Endodermal cell (in vitro differentiated cells): ENCODE data around the gene ZC3H7A. TPM values are rescaled to one million over a fixed set of nuclear protein-coding genes. Genes with fewer than 3 reads are reported as not detected.

ENCODE experiments used
- DNase-seq: peaks from one replicate; pipeline ENCODE4 v3.0.0-alpha.2; 2017
- H3K27ac ChIP-seq: 2 replicates; pipeline ENCODE4 v1.5.1; 2013; ENCODE audit warnings: mild to moderate bottlenecking, low read depth, low read length, moderate library complexity
- H3K27me3 ChIP-seq: 2 replicates; pipeline ENCODE4 v1.6.1; 2013; ENCODE audit warnings: mild to moderate bottlenecking, low read length, moderate library complexity; ENCODE audit not compliant: insufficient read depth, control insufficient read depth, poor library complexity, severe bottlenecking
- H3K36me3 ChIP-seq: 2 replicates; pipeline ENCODE4 v1.7.0; 2013; ENCODE audit warnings: mild to moderate bottlenecking, low read length, moderate library complexity; ENCODE audit not compliant: control insufficient read depth, insufficient read depth
- H3K4me1 ChIP-seq: one replicate; pipeline ENCODE4 v1.7.0; 2013; ENCODE audit warnings: low read length; ENCODE audit not compliant: control insufficient read depth, insufficient read depth
- H3K4me3 ChIP-seq: 2 replicates; pipeline ENCODE4 v1.5.1; 2013; ENCODE audit warnings: mild to moderate bottlenecking, low read length, moderate library complexity
- H3K9ac ChIP-seq: 2 replicates; pipeline ENCODE4 v1.6.1; 2013; ENCODE audit warnings: mild to moderate bottlenecking, low read length, moderate library complexity; ENCODE audit not compliant: poor library complexity, severe bottlenecking; ENCODE audit errors: extremely low read depth
- H3K9me3 ChIP-seq: 2 replicates; pipeline ENCODE4 v1.6.1; 2013; ENCODE audit warnings: mild to moderate bottlenecking, low read length, moderate library complexity; ENCODE audit not compliant: control insufficient read depth
- H3K27ac Mint-ChIP-seq: 2 replicates; pipeline ENCODE4 v1.8.0; 2020; ENCODE audit warnings: mixed read lengths
- H3K27me3 Mint-ChIP-seq: 2 replicates; pipeline ENCODE4 v1.8.0; 2021; ENCODE audit warnings: mild to moderate bottlenecking, mixed read lengths; ENCODE audit not compliant: insufficient read depth
- H3K36me3 Mint-ChIP-seq: 2 replicates; pipeline ENCODE4 v1.8.0; 2020; ENCODE audit warnings: low read depth, mixed read lengths
- H3K4me1 Mint-ChIP-seq: 2 replicates; pipeline ENCODE4 v1.8.0; 2020; ENCODE audit warnings: mixed read lengths
- H3K4me3 Mint-ChIP-seq: 2 replicates; pipeline ENCODE4 v1.8.0; 2020; ENCODE audit warnings: mild to moderate bottlenecking, moderate library complexity, mixed read lengths
- H3K9me3 Mint-ChIP-seq: 2 replicates; pipeline ENCODE4 v1.8.0; 2020; ENCODE audit warnings: mild to moderate bottlenecking, mixed read lengths
- CTCF ChIP-seq: fragments of 200-600 bp; sonication (generic); conservative IDR thresholded peaks from 2 replicates; pipeline ENCODE4 v1.5.0; 2021; ENCODE audit warnings: antibody characterized with exemption, mild to moderate bottlenecking
- WGBS, 2 experiments: methylation state at CpG; one replicate each; pipeline versions ENCODE4 v1.1.5 to v1.1.7; 2013; ENCODE audit warnings: missing lambda C conversion rate in 2 of 2, mixed read lengths in 1 of 2; ENCODE audit not compliant: insufficient coverage in 1 of 2, insufficient read length in 1 of 2; 5-methylcytosine and 5-hydroxymethylcytosine counted together
- total RNA-seq, 2 donors: library from RNA; stranded (reverse); fragmentation: NEBNext Ultra II Directional in 1 of 2; extraction: Animal tissue kit (Norgen Biotek cat#: 25700) in 1 of 2; gene quantifications; 2 replicates in 1 of 2; 3 replicates in 1 of 2; pipeline ENCODE4 v1.2.1, GENCODE V29; 2021

ZC3H7A gene
- total RNA-seq, 2 donors from 2014 or later, result 37.7 to 38.5 TPM

- no peak overlapping the region for H3K27ac ChIP-seq
- Mint-ChIP-seq H3K36me3 (peaks cover 64% of the 10 kb centered on the region), H3K9me3 (no peaks in the 10 kb centered on the region), H3K4me1 (no peaks in the 10 kb centered on the region), H3K27me3 (no peaks in the 10 kb centered on the region), H3K4me3 (no peak overlapping the region), H3K27ac (no peak overlapping the region)
- H3K4me3 ChIP-seq, result no peak overlapping the region
- 93 to 97% methylated on average over 8 to 10 of the region's 10 CpGs for WGBS, 2 experiments
- no peaks in the 10 kb centered on the region for H3K27me3 ChIP-seq
- no peaks in the 10 kb centered on the region for H3K4me1 ChIP-seq
- no peaks in the 10 kb centered on the region for H3K9me3 ChIP-seq
- no peak for DNase-seq
- H3K9ac ChIP-seq, result no peak overlapping the region
- H3K36me3 ChIP-seq, result peaks cover 78% of the 10 kb centered on the region
- TF ChIP-seq CTCF, result no peak
Observed at GRCh38 chr16:11757671-11758545, 39.1 kb downstream of the ZC3H7A start.

GRCh38 chr16:11756248-11756647, 40.8 kb downstream of the ZC3H7A start:
- Histone ChIP-seq H3K9ac (no peak overlapping the region), H3K27ac (no peak overlapping the region), H3K36me3 (peaks cover 77% of the 10 kb centered on the region), H3K27me3 (no peaks in the 10 kb centered on the region), H3K4me3 (no peak overlapping the region), H3K4me1 (no peaks in the 10 kb centered on the region), H3K9me3 (no peaks in the 10 kb centered on the region)
- no peak for DNase-seq
- Mint-ChIP-seq H3K4me3 (no peak overlapping the region), H3K27me3 (no peaks in the 10 kb centered on the region), H3K4me1 (no peaks in the 10 kb centered on the region), H3K36me3 (peaks cover 59% of the 10 kb centered on the region), H3K9me3 (no peaks in the 10 kb centered on the region), H3K27ac (no peak overlapping the region)
- TF ChIP-seq CTCF, result no peak
- whole genome bisulfite sequencing, 2 experiments, result 97 to 100% methylated on average over 2 to 3 of the region's 3 CpGs

GRCh38 chr16:11755022-11755760, 41.9 kb downstream of the ZC3H7A start:
- Mint-ChIP-seq H3K27ac (no peak overlapping the region), H3K4me3 (no peak overlapping the region), H3K4me1 (no peaks in the 10 kb centered on the region), H3K9me3 (no peaks in the 10 kb centered on the region), H3K27me3 (no peaks in the 10 kb centered on the region), H3K36me3 (peaks cover 57% of the 10 kb centered on the region)
- TF ChIP-seq CTCF, result no peak
- H3K9me3 ChIP-seq, result no peaks in the 10 kb centered on the region
- no peaks in the 10 kb centered on the region for H3K4me1 ChIP-seq
- peaks cover 77% of the 10 kb centered on the region for H3K36me3 ChIP-seq
- H3K4me3 ChIP-seq, result no peak overlapping the region
- H3K9ac ChIP-seq, result no peak overlapping the region
- H3K27ac ChIP-seq, result no peak overlapping the region
- 97 to 99% methylated on average over 9 to 13 of the region's 13 CpGs for WGBS, 2 experiments
- no peaks in the 10 kb centered on the region for H3K27me3 ChIP-seq
- no peak for DNase-seq
